Gastrocnemius medialis (tissue), 4 donors: ENCODE data around the gene RABGAP1L.

ENCODE experiments used
- POLR2A ChIP-seq, 2 donors: fragments of 450-650 bp; IDR thresholded peaks; one replicate each; pipeline ENCODE4 v1.6.1; 2017; ENCODE audit warnings: antibody characterized with exemption in 2 of 2, mild to moderate bottlenecking in 2 of 2, moderate library complexity in 2 of 2
- TF ChIP-seq, protein P1 (sequence below), 5 experiments: fragments of 450-650 bp in 3 of 5; fragments of 200-600 bp in 2 of 5; sonication (generic) in 2 of 5; IDR thresholded peaks in 4 of 5; conservative IDR thresholded peaks in 1 of 5; 1 replicate in 4 of 5; 2 replicates in 1 of 5; pipeline ENCODE4 v1.5.1; 2016 to 2019; ENCODE audit warnings: antibody characterized with exemption in 5 of 5, mild to moderate bottlenecking in 3 of 5, moderate library complexity in 3 of 5

DNA sequence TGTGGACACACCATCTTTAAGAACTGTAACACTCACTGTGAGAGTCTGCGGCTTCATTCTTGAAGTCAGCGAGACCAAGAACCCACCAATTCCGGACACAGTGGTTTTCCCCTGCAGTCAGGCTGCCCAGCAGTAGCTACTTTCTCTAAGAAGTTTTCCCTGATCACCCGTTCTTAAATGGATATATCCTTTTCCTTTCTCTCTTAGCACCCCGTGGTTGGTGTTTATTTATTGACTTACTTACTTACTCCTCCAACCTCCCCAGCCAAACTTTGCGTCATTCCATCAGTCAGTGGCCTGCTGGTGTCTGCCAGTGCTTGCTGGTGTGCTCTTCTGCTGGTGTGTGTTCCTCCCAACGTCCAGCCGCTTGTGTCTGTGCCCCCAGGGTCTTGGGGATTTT is 553.2 kb downstream of the RABGAP1L start:
- TF ChIP-seq, protein P1, sequence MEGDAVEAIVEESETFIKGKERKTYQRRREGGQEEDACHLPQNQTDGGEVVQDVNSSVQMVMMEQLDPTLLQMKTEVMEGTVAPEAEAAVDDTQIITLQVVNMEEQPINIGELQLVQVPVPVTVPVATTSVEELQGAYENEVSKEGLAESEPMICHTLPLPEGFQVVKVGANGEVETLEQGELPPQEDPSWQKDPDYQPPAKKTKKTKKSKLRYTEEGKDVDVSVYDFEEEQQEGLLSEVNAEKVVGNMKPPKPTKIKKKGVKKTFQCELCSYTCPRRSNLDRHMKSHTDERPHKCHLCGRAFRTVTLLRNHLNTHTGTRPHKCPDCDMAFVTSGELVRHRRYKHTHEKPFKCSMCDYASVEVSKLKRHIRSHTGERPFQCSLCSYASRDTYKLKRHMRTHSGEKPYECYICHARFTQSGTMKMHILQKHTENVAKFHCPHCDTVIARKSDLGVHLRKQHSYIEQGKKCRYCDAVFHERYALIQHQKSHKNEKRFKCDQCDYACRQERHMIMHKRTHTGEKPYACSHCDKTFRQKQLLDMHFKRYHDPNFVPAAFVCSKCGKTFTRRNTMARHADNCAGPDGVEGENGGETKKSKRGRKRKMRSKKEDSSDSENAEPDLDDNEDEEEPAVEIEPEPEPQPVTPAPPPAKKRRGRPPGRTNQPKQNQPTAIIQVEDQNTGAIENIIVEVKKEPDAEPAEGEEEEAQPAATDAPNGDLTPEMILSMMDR (IDR thresholded peaks at IDR 0.05 in 4 of 5, conservative IDR thresholded peaks at IDR 0.05 in 1 of 5) = no peak
- TF ChIP-seq POLR2A (IDR thresholded peaks at IDR 0.05) = no peak
